ENCODE results near the gene AP4M1. TPM values are rescaled to one million over a fixed set of nuclear protein-coding genes. Genes with fewer than 3 reads are reported as not detected.

The AP4M1 gene
- total and polyA plus RNA-seq, 9 of the 15 experiments (the other 6 are each of a cell fraction or from before 2014, with no cell fraction given): 1.3 to 30.9 (median 14.1) TPM

GRCh38 chr7:100100420-100101015 is 925 bp upstream of the AP4M1 start (continued):
- TF ChIP-seq VEZF1 (CRISPR knock-in tag; IDR thresholded peaks at IDR 0.05) (peak; percentile 84), CTBP1 (IDR thresholded peaks at IDR 0.05; ENCODE audit: borderline replicate concordance) (peak; percentile 78), ZNF695 (CRISPR knock-in tag; IDR thresholded peaks at IDR 0.05) (no peak), ATF1 (CRISPR knock-in tag; IDR thresholded peaks at IDR 0.05) (no peak), ATF1 (tag; IDR thresholded peaks at IDR 0.05) (peak; percentile 93), DMBX1 (CRISPR knock-in tag; IDR thresholded peaks at IDR 0.05; ENCODE audit: borderline replicate concordance) (no peak), ARID3B (CRISPR knock-in tag; IDR thresholded peaks at IDR 0.05; ENCODE audit: borderline replicate concordance) (no peak), DLX4 (CRISPR knock-in tag; IDR thresholded peaks at IDR 0.05) (no peak), ATF6 (CRISPR knock-in tag; IDR thresholded peaks at IDR 0.05) (no peak), ESRRB (CRISPR knock-in tag; IDR thresholded peaks at IDR 0.05; ENCODE audit: borderline replicate concordance) (no peak), ZNF449 (CRISPR knock-in tag; IDR thresholded peaks at IDR 0.05) (no peak), CTCF (IDR thresholded peaks at IDR 0.05 in 2 of 3, conservative IDR thresholded peaks at IDR 0.05 in 1 of 3; ENCODE audit: insufficient read depth in 2 of 3, low read depth in 1 of 3, low read length in 3 of 3) (no peak), TAL1 (IDR thresholded peaks at IDR 0.05) (0 out of 2 replicates have a peak, but pooled peaks have one; percentile 7), NR2F6 (CRISPR knock-in tag; IDR thresholded peaks at IDR 0.05) (no peak), MXD1 (CRISPR knock-in tag; IDR thresholded peaks at IDR 0.05; ENCODE audit: borderline replicate concordance, poor library complexity, severe bottlenecking) (peak; percentile 91), CBX5 (IDR thresholded peaks at IDR 0.05; ENCODE audit: borderline replicate concordance, low read depth) (no peak), ZNF551 (CRISPR knock-in tag; IDR thresholded peaks at IDR 0.05) (no peak), XRCC5 (IDR thresholded peaks at IDR 0.05; ENCODE audit: low read depth, low read length) (no peak; the same call in 1 of the 2 replicates), ZNF384 (IDR thresholded peaks at IDR 0.05; ENCODE audit: low read depth, low read length) (peak; percentile 30; the same call in 1 of the 2 replicates)

Data from K562 (cell line).